ENCODE measurements around the gene NDUFA1. TPM values are rescaled to one million over a fixed set of nuclear protein-coding genes. Genes with fewer than 3 reads are reported as not detected.
"Not testable (repeated sequence)": the region's sequence is repeated elsewhere in the genome, so short reads cannot be mapped to it uniquely, and the experiment has no call there.

NDUFA1 gene
- 10 to 100 TPM; 35.3 to 82.1 (median 72.5) TPM for total RNA-seq
- polyA plus RNA-seq, result 100 to 1,000 TPM; 108 to 142 (median 125) TPM
- long read RNA-seq, donor 1, transcript NDUFA1-201 (3 exons, 766 nt), result major isoform, 191 of 191 reads
- long read RNA-seq, donor 1, partial matches to known transcripts, result 0 of 191 reads
- long read RNA-seq, donor 1, other reads (novel, unspliced or antisense), result 0 of 191 reads
- long read RNA-seq, donor 2, transcript NDUFA1-201 (3 exons, 766 nt), result major isoform, 153 of 153 reads
- long read RNA-seq, donor 2, partial matches to known transcripts, result 0 of 153 reads
- long read RNA-seq, donor 2, other reads (novel, unspliced or antisense), result 0 of 153 reads

- intact Hi-C loops (cut with DNase I; ENCODE audit: low total_unique reads), result no loop called here
- WGBS, 5 donors, result 0 to 56% (median 0%) methylated on average over 6 to 62 of the region's 62 CpGs
Measured at GRCh38 chrX:119871599-119872395, at the start of gene NDUFA1, which contains the start of gene RNF113A. Gene NDUFA1, plus strand, starts transcription at chrX:119871832. Its CDS starts 80 bp downstream, at chrX:119871912. Gene RNF113A, minus strand, starts transcription at chrX:119871733. Its CDS starts 120 bp downstream, at chrX:119871613.

GRCh38 chrX:119824221-119824620 is 47.4 kb upstream of the NDUFA1 start:
- DNase-seq; intact Hi-C loops (cut with DNase I; ENCODE audit: low total_unique reads); H3K36me3 ChIP-seq; H3K9me3 ChIP-seq; H3K4me3 ChIP-seq; H3K4me1 ChIP-seq; H3K27ac ChIP-seq; H3K27me3 ChIP-seq (replicated peaks in 1 of 7): not testable (repeated sequence)
- 56 to 86% (median 62%) methylated on average over 1 to 3 of the region's 5 CpGs; no CpG with 5 or more reads in 1 of the 5 donors for WGBS, 5 donors

More at GRCh38 chrX:119871599-119872395, at the start of gene NDUFA1, which contains the start of gene RNF113A:
- H3K4me1 ChIP-seq, result peaks cover 0 to 46% (median 25%) of the 10 kb centered on the region in 6 donors
- H3K9me3 ChIP-seq, result no peaks in the 10 kb centered on the region
- peak; percentile 96 for DNase-seq
- TF ChIP-seq POLR2A (IDR thresholded peaks at IDR 0.05) (peak in 2 of 3 donors; percentile 47 to 83), POLR2AphosphoS5 (IDR thresholded peaks at IDR 0.05) (peak; percentile 96 to 97 (median 97)), CTCF (IDR thresholded peaks at IDR 0.05 in 8 of 11, conservative IDR thresholded peaks at IDR 0.05 in 3 of 11) (peak in 1 of 11 experiments; percentile 23)
- H3K4me3 ChIP-seq, result peak within 1 kb of the TSS; percentile 34 to 72 (median 57)
- peaks cover 0 to 25% (median 9%) of the 10 kb centered on the region in 6 donors for H3K36me3 ChIP-seq
- peak within 1 kb of the TSS; percentile 80 to 98 (median 95) for H3K27ac ChIP-seq
- no peaks in the 10 kb centered on the region for H3K27me3 ChIP-seq (replicated peaks in 1 of 7)

- WGBS, 5 donors, result 57 to 73% (median 70%) methylated on average over 7 of the region's 7 CpGs
- H3K4me3 ChIP-seq, result no peak overlapping the region
- no peaks in the 10 kb centered on the region for H3K9me3 ChIP-seq
- TF ChIP-seq POLR2A (IDR thresholded peaks at IDR 0.05) (no peak), CTCF (IDR thresholded peaks at IDR 0.05 in 8 of 11, conservative IDR thresholded peaks at IDR 0.05 in 3 of 11) (no peak), POLR2AphosphoS5 (IDR thresholded peaks at IDR 0.05) (no peak)
- H3K36me3 ChIP-seq, result peaks cover 0 to 28% (median 11%) of the 10 kb centered on the region in 6 donors
- H3K27me3 ChIP-seq (replicated peaks in 1 of 7), result no peaks in the 10 kb centered on the region
- H3K27ac ChIP-seq, result no peak overlapping the region
- peaks cover 0 to 2% (median 0%) of the 10 kb centered on the region in 6 donors for H3K4me1 ChIP-seq
- intact Hi-C loops (cut with DNase I; ENCODE audit: low total_unique reads), result no loop called here
- DNase-seq, result no peak
Measured at GRCh38 chrX:119826399-119826959, 45.2 kb upstream of the NDUFA1 start.

- no peak overlapping the region for H3K4me3 ChIP-seq
- TF ChIP-seq POLR2A (IDR thresholded peaks at IDR 0.05) (no peak), POLR2AphosphoS5 (IDR thresholded peaks at IDR 0.05) (no peak), CTCF (IDR thresholded peaks at IDR 0.05 in 8 of 11, conservative IDR thresholded peaks at IDR 0.05 in 3 of 11) (no peak)
- intact Hi-C loops (cut with DNase I; ENCODE audit: low total_unique reads), result no loop called here
- no peaks in the 10 kb centered on the region for H3K9me3 ChIP-seq
- H3K27ac ChIP-seq, result no peak overlapping the region
- H3K36me3 ChIP-seq, result peaks cover 0 to 48% (median 20%) of the 10 kb centered on the region in 6 donors
- H3K4me1 ChIP-seq, result no peaks in the 10 kb centered on the region
- 88 to 98% (median 97%) methylated on average over 3 to 5 of the region's 5 CpGs for WGBS, 5 donors
- H3K27me3 ChIP-seq (replicated peaks in 1 of 7), result no peaks in the 10 kb centered on the region
- no peak for DNase-seq
Measured at GRCh38 chrX:119828446-119828845, 43.2 kb upstream of the NDUFA1 start.
